H1 (cell line): ENCODE measurements around the gene TBX2.

Source experiments
- CEBPB ChIP-seq: IDR thresholded peaks from 2 replicates; pipeline ENCODE4 v1.6.1; 2012; ENCODE audit warnings: low read depth, low read length
- EGR1 ChIP-seq: IDR thresholded peaks from 2 replicates; pipeline ENCODE4 v1.6.1; 2011; ENCODE audit warnings: low read depth, low read length, borderline replicate concordance
- EP300 ChIP-seq, 2 experiments: IDR thresholded peaks; 1 replicate in 1 of 2; 2 replicates in 1 of 2; pipeline ENCODE4 v1.6.1; 2011 to 2012; ENCODE audit warnings: low read depth in 2 of 2, low read length in 2 of 2, mild to moderate bottlenecking in 2 of 2, borderline replicate concordance in 1 of 2, inconsistent platforms in 1 of 2, moderate library complexity in 1 of 2
- EZH2 ChIP-seq: fragments of 200-600 bp; sonication (generic); IDR thresholded peaks from 2 replicates; pipeline ENCODE4 v1.7.1; 2012; ENCODE audit warnings: low read depth, mild to moderate bottlenecking, moderate library complexity, low read length, inconsistent platforms; ENCODE audit not compliant: severe bottlenecking
- JUND ChIP-seq: IDR thresholded peaks from 2 replicates; pipeline ENCODE4 v1.6.1; 2011; ENCODE audit warnings: mild to moderate bottlenecking, improper control_type of control experiment, low read length
- POLR2A ChIP-seq, 2 experiments: IDR thresholded peaks; 1 replicate in 1 of 2; 2 replicates in 1 of 2; pipeline ENCODE4 v1.6.1; 2011; ENCODE audit warnings: low read depth in 2 of 2, low read length in 2 of 2, mild to moderate bottlenecking in 2 of 2; ENCODE audit errors: control extremely low read depth in 1 of 2
- RAD21 ChIP-seq, 2 experiments: IDR thresholded peaks in 1 of 2; conservative IDR thresholded peaks in 1 of 2; 2 replicates each; pipeline ENCODE4 v1.6.1; 2011; ENCODE audit warnings: low read depth in 2 of 2, low read length in 2 of 2, improper control_type of control experiment in 1 of 2, inconsistent platforms in 1 of 2, mild to moderate bottlenecking in 1 of 2, moderate library complexity in 1 of 2
- SIRT6 ChIP-seq: IDR thresholded peaks from one replicate; pipeline ENCODE4 v1.7.1; 2012; ENCODE audit warnings: low read length, inconsistent platforms
- SP2 ChIP-seq: IDR thresholded peaks from 2 replicates; pipeline ENCODE4 v1.6.1; 2012; ENCODE audit warnings: mild to moderate bottlenecking, low read length, inconsistent platforms
- TCF12 ChIP-seq: IDR thresholded peaks from 2 replicates; pipeline ENCODE4 v1.6.1; 2011; ENCODE audit warnings: low read depth, mild to moderate bottlenecking, low read length
- TF ChIP-seq, protein P1 (sequence below), 3 experiments: IDR thresholded peaks; 1 replicate in 2 of 3; 2 replicates in 1 of 3; pipeline versions ENCODE4 v1.5.1 to v1.6.1; 2011; ENCODE audit warnings: low read length in 3 of 3, mild to moderate bottlenecking in 3 of 3, inconsistent platforms in 2 of 3, low read depth in 1 of 3, moderate library complexity in 1 of 3; ENCODE audit not compliant: insufficient read depth in 1 of 3; ENCODE audit errors: control extremely low read depth in 1 of 3
- TF ChIP-seq, protein P2 (sequence below): IDR thresholded peaks from 2 replicates; pipeline ENCODE4 v1.6.1; 2012; ENCODE audit warnings: inconsistent platforms
- TF ChIP-seq, protein P3 (sequence below): IDR thresholded peaks from 2 replicates; pipeline ENCODE4 v1.6.1; 2011; ENCODE audit warnings: low read length, improper control_type of control experiment

DNA sequence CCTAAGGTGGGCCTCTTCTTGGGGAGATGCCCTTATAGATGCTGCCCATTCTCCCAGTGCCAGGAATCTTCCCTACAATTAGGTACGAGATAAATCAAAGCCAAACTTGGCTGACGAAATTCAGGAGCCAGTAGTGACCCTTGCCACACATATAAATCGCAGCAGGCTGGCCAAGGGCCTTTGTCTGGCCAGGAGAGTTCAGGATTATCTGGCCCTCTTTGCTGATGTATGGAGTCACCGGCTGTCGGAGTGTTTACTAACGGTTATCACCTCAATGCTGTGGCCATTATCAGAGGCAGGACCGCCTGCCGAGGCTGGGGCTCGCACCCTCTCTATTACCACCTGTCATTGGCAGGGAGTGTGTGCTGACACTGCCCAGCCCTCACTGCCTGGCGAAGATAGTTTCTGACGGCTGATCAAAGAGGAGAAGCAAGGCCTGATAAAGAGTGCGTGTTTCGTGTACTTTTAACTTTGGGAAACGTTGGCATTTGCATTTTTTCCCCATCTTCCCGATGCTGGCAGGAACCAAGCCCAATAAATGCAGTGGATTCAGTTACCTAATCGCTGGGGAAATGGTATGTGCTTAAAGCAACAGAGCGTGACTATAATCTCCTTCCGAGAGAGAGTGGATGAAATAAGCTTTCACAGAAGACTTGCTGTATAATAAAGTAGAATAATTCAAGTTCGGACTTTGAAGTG, 32.8 kb upstream of the TBX2 start:
- TF ChIP-seq CEBPB: no peak
- TF ChIP-seq, protein P1, sequence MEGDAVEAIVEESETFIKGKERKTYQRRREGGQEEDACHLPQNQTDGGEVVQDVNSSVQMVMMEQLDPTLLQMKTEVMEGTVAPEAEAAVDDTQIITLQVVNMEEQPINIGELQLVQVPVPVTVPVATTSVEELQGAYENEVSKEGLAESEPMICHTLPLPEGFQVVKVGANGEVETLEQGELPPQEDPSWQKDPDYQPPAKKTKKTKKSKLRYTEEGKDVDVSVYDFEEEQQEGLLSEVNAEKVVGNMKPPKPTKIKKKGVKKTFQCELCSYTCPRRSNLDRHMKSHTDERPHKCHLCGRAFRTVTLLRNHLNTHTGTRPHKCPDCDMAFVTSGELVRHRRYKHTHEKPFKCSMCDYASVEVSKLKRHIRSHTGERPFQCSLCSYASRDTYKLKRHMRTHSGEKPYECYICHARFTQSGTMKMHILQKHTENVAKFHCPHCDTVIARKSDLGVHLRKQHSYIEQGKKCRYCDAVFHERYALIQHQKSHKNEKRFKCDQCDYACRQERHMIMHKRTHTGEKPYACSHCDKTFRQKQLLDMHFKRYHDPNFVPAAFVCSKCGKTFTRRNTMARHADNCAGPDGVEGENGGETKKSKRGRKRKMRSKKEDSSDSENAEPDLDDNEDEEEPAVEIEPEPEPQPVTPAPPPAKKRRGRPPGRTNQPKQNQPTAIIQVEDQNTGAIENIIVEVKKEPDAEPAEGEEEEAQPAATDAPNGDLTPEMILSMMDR (IDR thresholded peaks at IDR 0.05; ENCODE audit: control extremely low read depth in 1 of 3, insufficient read depth in 1 of 3, low read depth in 1 of 3, low read length in 3 of 3): no peak
- TF ChIP-seq SIRT6: no peak
- TF ChIP-seq EZH2: no peak
- TF ChIP-seq, protein P2, sequence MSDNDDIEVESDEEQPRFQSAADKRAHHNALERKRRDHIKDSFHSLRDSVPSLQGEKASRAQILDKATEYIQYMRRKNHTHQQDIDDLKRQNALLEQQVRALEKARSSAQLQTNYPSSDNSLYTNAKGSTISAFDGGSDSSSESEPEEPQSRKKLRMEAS: no peak
- TF ChIP-seq EP300 (IDR thresholded peaks at IDR 0.05; ENCODE audit: borderline replicate concordance in 1 of 2, low read depth in 2 of 2, low read length in 2 of 2): no peak
- TF ChIP-seq SP2: no peak
- TF ChIP-seq POLR2A (IDR thresholded peaks at IDR 0.05; ENCODE audit: control extremely low read depth in 1 of 2, low read depth in 2 of 2, low read length in 2 of 2): no peak
- no peak for TF ChIP-seq EGR1
- no peak for TF ChIP-seq TCF12
- TF ChIP-seq, protein P3, sequence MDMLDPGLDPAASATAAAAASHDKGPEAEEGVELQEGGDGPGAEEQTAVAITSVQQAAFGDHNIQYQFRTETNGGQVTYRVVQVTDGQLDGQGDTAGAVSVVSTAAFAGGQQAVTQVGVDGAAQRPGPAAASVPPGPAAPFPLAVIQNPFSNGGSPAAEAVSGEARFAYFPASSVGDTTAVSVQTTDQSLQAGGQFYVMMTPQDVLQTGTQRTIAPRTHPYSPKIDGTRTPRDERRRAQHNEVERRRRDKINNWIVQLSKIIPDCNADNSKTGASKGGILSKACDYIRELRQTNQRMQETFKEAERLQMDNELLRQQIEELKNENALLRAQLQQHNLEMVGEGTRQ: no peak
- TF ChIP-seq RAD21 (IDR thresholded peaks at IDR 0.05 in 1 of 2, conservative IDR thresholded peaks at IDR 0.05 in 1 of 2; ENCODE audit: low read depth in 2 of 2, low read length in 2 of 2): no peak
- TF ChIP-seq JUND: no peak
